ENCODE results near the gene OR10T2.
"Not testable (repeated sequence)": the region's sequence is repeated elsewhere in the genome, so short reads cannot be mapped to it uniquely, and the experiment has no call there.

The OR10T2 gene

GRCh38 chr1:158355773-158356285 is 43.4 kb downstream of the OR10T2 start:
- no peak for DNase-seq

- no peak for DNase-seq
These were observed 45.0 kb downstream of the OR10T2 start for GRCh38 chr1:158354255-158354654.

GRCh38 chr1:158353303-158354075 is 45.8 kb downstream of the OR10T2 start, which contains the start of gene CD1E:
Gene CD1E, plus strand, starts transcription at chr1:158353894. Its CDS starts 95 bp downstream, at chr1:158353989.
- no peak for DNase-seq

- not testable (repeated sequence) for DNase-seq
These were observed 50.3 kb downstream of the OR10T2 start for GRCh38 chr1:158348946-158349345.
